CD4-positive, alpha-beta T cell treated with Interleukin-17A for 4 hours (primary cell): Measurements from ENCODE around the gene PLIN5.

ENCODE experiments used
- DNase-seq: peaks from one replicate; pipeline ENCODE4 v3.0.0-alpha.2; 2020; ENCODE audit warnings: mixed read lengths

PLIN5 gene

GRCh38 chr19:4534836-4535658 lies at the start of gene PLIN5:
Gene PLIN5, minus strand, starts transcription at chr19:4535224. Its CDS starts 1,150 bp downstream, at chr19:4534074.
- peak; percentile 56 for DNase-seq

GRCh38 chr19:4583961-4584669 lies 49.1 kb upstream of the PLIN5 start:
- DNase-seq, result peak; percentile 5

GRCh38 chr19:4582980-4583842 lies 48.2 kb upstream of the PLIN5 start:
- DNase-seq, result no peak

GRCh38 chr19:4581666-4582553 lies 46.9 kb upstream of the PLIN5 start:
- no peak for DNase-seq

GRCh38 chr19:4580961-4581665 lies 46.1 kb upstream of the PLIN5 start:
- no peak for DNase-seq

- no peak for DNase-seq
Measured at GRCh38 chr19:4580021-4580901, 45.2 kb upstream of the PLIN5 start.

GRCh38 chr19:4579389-4579788 lies 44.4 kb upstream of the PLIN5 start:
- DNase-seq, result no peak

- DNase-seq, result no peak
Measured at GRCh38 chr19:4578552-4579248, 43.7 kb upstream of the PLIN5 start.

GRCh38 chr19:4577020-4577782 lies 42.2 kb upstream of the PLIN5 start:
- DNase-seq, result no peak

- peak; percentile 77 for DNase-seq
Measured at GRCh38 chr19:4576016-4576933, 41.3 kb upstream of the PLIN5 start.

- no peak for DNase-seq
Measured at GRCh38 chr19:4575267-4576015, 40.4 kb upstream of the PLIN5 start.

GRCh38 chr19:4573682-4574081 lies 38.7 kb upstream of the PLIN5 start:
- no peak for DNase-seq

GRCh38 chr19:4571305-4571917 lies 36.4 kb upstream of the PLIN5 start:
- no peak for DNase-seq

GRCh38 chr19:4570916-4571304 lies 35.9 kb upstream of the PLIN5 start:
- DNase-seq, result no peak

GRCh38 chr19:4570402-4570801 lies 35.4 kb upstream of the PLIN5 start:
- DNase-seq, result no peak

GRCh38 chr19:4568886-4569285 lies 33.9 kb upstream of the PLIN5 start:
- DNase-seq, result no peak
